Suprapubic skin (tissue), 4 donors: Measurements from ENCODE around the gene CAPG.
"Not testable (repeated sequence)": the region's sequence is repeated elsewhere in the genome, so short reads cannot be mapped to it uniquely, and the experiment has no call there.

ENCODE experiments used
- EP300 ChIP-seq: sonication (generic); formaldehyde crosslinking; IDR thresholded peaks from one replicate; pipeline ENCODE4 v1.6.1; 2017; ENCODE audit warnings: antibody characterized with exemption
- POLR2A ChIP-seq, 2 donors: fragments of 450-650 bp; IDR thresholded peaks; one replicate each; pipeline ENCODE4 v1.6.1; 2017; ENCODE audit warnings: antibody characterized with exemption in 2 of 2, mild to moderate bottlenecking in 2 of 2, moderate library complexity in 2 of 2
- POLR2AphosphoS5 ChIP-seq, 3 donors: sonication (generic); formaldehyde crosslinking; IDR thresholded peaks; one replicate each; pipeline ENCODE4 v1.6.1; 2017; ENCODE audit warnings: antibody characterized with exemption in 3 of 3
- TF ChIP-seq, protein P1 (sequence below), 2 donors: fragments of 200-600 bp in 1 of 2; fragments of 450-650 bp in 1 of 2; sonication (generic) in 1 of 2; IDR thresholded peaks; one replicate each; pipeline ENCODE4 v1.5.1; 2016 to 2019; ENCODE audit warnings: antibody characterized with exemption in 2 of 2, mild to moderate bottlenecking in 1 of 2, moderate library complexity in 1 of 2

DNA sequence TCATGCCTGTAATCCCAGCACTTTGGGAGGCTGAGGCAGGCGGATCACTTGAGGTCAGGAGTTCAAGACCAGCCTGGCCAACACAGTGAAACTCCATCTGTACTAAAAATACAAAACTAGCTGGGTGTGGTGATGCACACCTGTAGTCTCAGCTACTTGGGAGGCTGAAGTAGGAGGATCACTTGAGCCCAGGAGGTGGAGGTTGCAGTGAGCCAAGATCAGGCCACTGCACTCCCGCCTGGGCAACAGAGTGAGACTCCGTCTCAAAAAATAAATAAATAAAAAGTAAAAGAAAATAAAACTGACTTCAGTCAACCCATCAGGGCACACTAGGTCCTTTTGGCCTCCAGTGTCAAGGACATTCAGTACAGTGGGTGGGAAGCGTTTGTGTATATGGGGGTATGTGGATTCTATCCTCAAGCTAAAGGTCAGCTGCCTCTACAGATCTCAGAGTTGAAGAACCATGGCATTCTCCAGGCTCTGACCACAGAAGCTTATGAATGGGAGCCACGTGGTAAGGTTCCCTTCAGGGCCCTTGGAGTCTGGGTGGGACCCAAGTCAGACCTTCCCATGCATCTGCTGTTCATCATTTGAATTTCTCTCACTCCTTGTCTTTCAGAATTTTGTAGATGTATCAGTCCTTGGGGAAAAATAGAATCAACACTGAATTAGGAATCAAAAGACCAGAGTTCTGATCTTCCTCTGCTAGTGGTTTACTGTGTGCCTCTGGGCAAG lies 47.3 kb downstream of the CAPG start:
- not testable (repeated sequence) for TF ChIP-seq POLR2A (IDR thresholded peaks at IDR 0.05); EP300; POLR2AphosphoS5 (IDR thresholded peaks at IDR 0.05)
- TF ChIP-seq, protein P1, sequence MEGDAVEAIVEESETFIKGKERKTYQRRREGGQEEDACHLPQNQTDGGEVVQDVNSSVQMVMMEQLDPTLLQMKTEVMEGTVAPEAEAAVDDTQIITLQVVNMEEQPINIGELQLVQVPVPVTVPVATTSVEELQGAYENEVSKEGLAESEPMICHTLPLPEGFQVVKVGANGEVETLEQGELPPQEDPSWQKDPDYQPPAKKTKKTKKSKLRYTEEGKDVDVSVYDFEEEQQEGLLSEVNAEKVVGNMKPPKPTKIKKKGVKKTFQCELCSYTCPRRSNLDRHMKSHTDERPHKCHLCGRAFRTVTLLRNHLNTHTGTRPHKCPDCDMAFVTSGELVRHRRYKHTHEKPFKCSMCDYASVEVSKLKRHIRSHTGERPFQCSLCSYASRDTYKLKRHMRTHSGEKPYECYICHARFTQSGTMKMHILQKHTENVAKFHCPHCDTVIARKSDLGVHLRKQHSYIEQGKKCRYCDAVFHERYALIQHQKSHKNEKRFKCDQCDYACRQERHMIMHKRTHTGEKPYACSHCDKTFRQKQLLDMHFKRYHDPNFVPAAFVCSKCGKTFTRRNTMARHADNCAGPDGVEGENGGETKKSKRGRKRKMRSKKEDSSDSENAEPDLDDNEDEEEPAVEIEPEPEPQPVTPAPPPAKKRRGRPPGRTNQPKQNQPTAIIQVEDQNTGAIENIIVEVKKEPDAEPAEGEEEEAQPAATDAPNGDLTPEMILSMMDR (IDR thresholded peaks at IDR 0.05), result not testable (repeated sequence)
